Panc1 (cell line): ENCODE results near the gene FSTL5. TPM values are rescaled to one million over a fixed set of nuclear protein-coding genes. Genes with fewer than 3 reads are reported as not detected.

Source experiments
- ATAC-seq: fragments of 200-7000 bp; cut with Tn5 transposase; 2 replicates; pipeline ENCODE4 v1.9.1; 2020; ENCODE audit warnings: mild to moderate bottlenecking, moderate library complexity
- BruUV-seq: library from RNA; stranded (reverse); fragments of 400-500 nt; replicated peaks from 2 replicates; lab custom pipeline; 2021; lab: Mats Ljungman, UMichigan
- CTCF ChIA-PET: fragments of 300-600 bp; sonication (Branson Sonifier 250); formaldehyde crosslinking; loops from one replicate; lab custom pipeline; 2022; ENCODE audit warnings: antibody characterized with exemption; lab: Charles Lee
- POLR2A ChIA-PET: fragments of 300-600 bp; sonication (Branson Sonifier 250); formaldehyde crosslinking; loops from one replicate; lab custom pipeline; 2022; ENCODE audit warnings: antibody characterized with exemption; lab: Charles Lee
- DNase-seq: peaks from one replicate; pipeline ENCODE4 v3.0.0-alpha.2; 2010; ENCODE audit warnings: low read depth, low spot score
- H3K27ac ChIP-seq: 2 replicates; pipeline ENCODE4 v1.5.1; 2011; ENCODE audit warnings: mild to moderate bottlenecking, low read length, inconsistent platforms
- H3K27me3 ChIP-seq: fragments of 200-500 bp; sonication (Bioruptor generic); 2 replicates; pipeline ENCODE4 v1.6.0; 2014; ENCODE audit warnings: low read length, inconsistent platforms; ENCODE audit not compliant: control insufficient read depth, insufficient read depth
- H3K36me3 ChIP-seq: fragments of 200-500 bp; sonication (Bioruptor generic); 2 replicates; pipeline ENCODE4 v1.5.1; 2014; ENCODE audit warnings: inconsistent platforms, mild to moderate bottlenecking, low read length, moderate library complexity; ENCODE audit not compliant: control insufficient read depth, insufficient read depth
- H3K4me1 ChIP-seq: 2 replicates; pipeline ENCODE4 v1.5.1; 2011; ENCODE audit warnings: inconsistent platforms, mild to moderate bottlenecking, low read length, moderate library complexity; ENCODE audit not compliant: control insufficient read depth, insufficient read depth
- H3K4me3 ChIP-seq, 2 experiments: 2 replicates each; pipeline ENCODE4 v1.5.1; 2011 to 2012; ENCODE audit warnings: low read depth in 2 of 2, low read length in 2 of 2, mild to moderate bottlenecking in 2 of 2, inconsistent platforms in 1 of 2, moderate library complexity in 1 of 2
- H3K9me3 ChIP-seq: fragments of 200-500 bp; sonication (Bioruptor generic); 2 replicates; pipeline ENCODE4 v1.5.1; 2014; ENCODE audit warnings: low read depth, mild to moderate bottlenecking, inconsistent platforms, low read length, moderate library complexity; ENCODE audit not compliant: control insufficient read depth, insufficient read depth
- POLR2AphosphoS5 ChIP-seq: IDR thresholded peaks from 2 replicates; pipeline ENCODE4 v1.6.1; 2012; ENCODE audit warnings: mild to moderate bottlenecking, low read depth, low read length, moderate library complexity
- SIN3A ChIP-seq: IDR thresholded peaks from 2 replicates; pipeline ENCODE4 v1.6.1; 2012; ENCODE audit warnings: low read depth, mild to moderate bottlenecking, low read length, moderate library complexity, borderline replicate concordance; ENCODE audit not compliant: insufficient read depth
- TCF7L2 ChIP-seq: IDR thresholded peaks from 2 replicates; pipeline ENCODE4 v1.6.1; 2011; ENCODE audit warnings: mild to moderate bottlenecking, low read depth, low read length, inconsistent platforms
- in situ Hi-C: cut with HindIII; loops from 2 replicates; pipeline ENCODE4 v1.10.0; 2016; ENCODE audit warnings: low sequenced_read_pairs, low pct_unique_long_range_greater_than_20kb
- intact Hi-C: fragments of 100-400 bp; cut with micrococcal nuclease; formaldehyde crosslinking; loops from one replicate; pipeline ENCODE4 v1.10.0; 2022; ENCODE audit not compliant: unreplicated experiment
- total RNA-seq: library from RNA; stranded (reverse); gene quantifications from one replicate; pipeline ENCODE4 v1.2.1, GENCODE V29; 2021; ENCODE audit not compliant: unreplicated experiment
- TF ChIP-seq, protein P1 (sequence below), 2 experiments: IDR thresholded peaks; 2 replicates each; pipeline ENCODE4 v1.6.1; 2011 to 2012; ENCODE audit warnings: low read depth in 2 of 2, control low read depth in 1 of 2, low read length in 1 of 2, mild to moderate bottlenecking in 1 of 2, moderate library complexity in 1 of 2; ENCODE audit not compliant: insufficient read depth in 1 of 2
- TF ChIP-seq, protein P2 (sequence below): fragments of 450-650 bp; IDR thresholded peaks from 2 replicates; pipeline ENCODE4 v1.5.1; 2017; ENCODE audit warnings: mild to moderate bottlenecking

Gene FSTL5
- total RNA-seq, 1 experiment from 2014 or later = 0.67 TPM

DNA sequence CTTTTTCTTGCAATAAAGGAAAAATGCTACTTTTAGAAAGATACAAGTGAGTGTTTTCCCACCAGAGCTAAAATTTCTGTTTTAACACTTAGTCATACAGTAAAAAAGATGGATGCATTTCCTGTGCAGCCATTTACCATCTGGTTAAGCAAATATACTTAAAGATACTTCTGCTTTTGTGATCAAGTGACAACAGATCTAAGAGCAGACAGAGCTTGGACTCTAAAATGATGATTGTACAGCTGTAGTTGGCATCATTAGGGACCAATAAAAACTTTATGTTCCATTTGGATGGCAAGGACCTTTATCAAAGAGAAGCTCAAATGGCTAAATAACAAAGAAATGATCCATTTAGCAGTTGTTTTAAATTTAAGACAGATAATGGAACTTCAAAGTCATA is 270.8 kb downstream of the FSTL5 start:
- Histone ChIP-seq H3K36me3 (no peaks in the 10 kb centered on the region), H3K4me3 (no peak overlapping the region), H3K27ac (no peak overlapping the region), H3K27me3 (no peaks in the 10 kb centered on the region), H3K9me3 (no peaks in the 10 kb centered on the region), H3K4me1 (no peaks in the 10 kb centered on the region)
- ATAC-seq = no peak
- BruUV-seq = no TSS peak
- ChIA-PET CTCF (no interaction called here), POLR2A (no interaction called here)
- TF ChIP-seq, protein P1, sequence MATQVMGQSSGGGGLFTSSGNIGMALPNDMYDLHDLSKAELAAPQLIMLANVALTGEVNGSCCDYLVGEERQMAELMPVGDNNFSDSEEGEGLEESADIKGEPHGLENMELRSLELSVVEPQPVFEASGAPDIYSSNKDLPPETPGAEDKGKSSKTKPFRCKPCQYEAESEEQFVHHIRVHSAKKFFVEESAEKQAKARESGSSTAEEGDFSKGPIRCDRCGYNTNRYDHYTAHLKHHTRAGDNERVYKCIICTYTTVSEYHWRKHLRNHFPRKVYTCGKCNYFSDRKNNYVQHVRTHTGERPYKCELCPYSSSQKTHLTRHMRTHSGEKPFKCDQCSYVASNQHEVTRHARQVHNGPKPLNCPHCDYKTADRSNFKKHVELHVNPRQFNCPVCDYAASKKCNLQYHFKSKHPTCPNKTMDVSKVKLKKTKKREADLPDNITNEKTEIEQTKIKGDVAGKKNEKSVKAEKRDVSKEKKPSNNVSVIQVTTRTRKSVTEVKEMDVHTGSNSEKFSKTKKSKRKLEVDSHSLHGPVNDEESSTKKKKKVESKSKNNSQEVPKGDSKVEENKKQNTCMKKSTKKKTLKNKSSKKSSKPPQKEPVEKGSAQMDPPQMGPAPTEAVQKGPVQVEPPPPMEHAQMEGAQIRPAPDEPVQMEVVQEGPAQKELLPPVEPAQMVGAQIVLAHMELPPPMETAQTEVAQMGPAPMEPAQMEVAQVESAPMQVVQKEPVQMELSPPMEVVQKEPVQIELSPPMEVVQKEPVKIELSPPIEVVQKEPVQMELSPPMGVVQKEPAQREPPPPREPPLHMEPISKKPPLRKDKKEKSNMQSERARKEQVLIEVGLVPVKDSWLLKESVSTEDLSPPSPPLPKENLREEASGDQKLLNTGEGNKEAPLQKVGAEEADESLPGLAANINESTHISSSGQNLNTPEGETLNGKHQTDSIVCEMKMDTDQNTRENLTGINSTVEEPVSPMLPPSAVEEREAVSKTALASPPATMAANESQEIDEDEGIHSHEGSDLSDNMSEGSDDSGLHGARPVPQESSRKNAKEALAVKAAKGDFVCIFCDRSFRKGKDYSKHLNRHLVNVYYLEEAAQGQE (IDR thresholded peaks at IDR 0.05; ENCODE audit: insufficient read depth in 1 of 2, low read depth in 2 of 2, low read length in 1 of 2) = no peak
- no peak for TF ChIP-seq SIN3A
- TF ChIP-seq, protein P2, sequence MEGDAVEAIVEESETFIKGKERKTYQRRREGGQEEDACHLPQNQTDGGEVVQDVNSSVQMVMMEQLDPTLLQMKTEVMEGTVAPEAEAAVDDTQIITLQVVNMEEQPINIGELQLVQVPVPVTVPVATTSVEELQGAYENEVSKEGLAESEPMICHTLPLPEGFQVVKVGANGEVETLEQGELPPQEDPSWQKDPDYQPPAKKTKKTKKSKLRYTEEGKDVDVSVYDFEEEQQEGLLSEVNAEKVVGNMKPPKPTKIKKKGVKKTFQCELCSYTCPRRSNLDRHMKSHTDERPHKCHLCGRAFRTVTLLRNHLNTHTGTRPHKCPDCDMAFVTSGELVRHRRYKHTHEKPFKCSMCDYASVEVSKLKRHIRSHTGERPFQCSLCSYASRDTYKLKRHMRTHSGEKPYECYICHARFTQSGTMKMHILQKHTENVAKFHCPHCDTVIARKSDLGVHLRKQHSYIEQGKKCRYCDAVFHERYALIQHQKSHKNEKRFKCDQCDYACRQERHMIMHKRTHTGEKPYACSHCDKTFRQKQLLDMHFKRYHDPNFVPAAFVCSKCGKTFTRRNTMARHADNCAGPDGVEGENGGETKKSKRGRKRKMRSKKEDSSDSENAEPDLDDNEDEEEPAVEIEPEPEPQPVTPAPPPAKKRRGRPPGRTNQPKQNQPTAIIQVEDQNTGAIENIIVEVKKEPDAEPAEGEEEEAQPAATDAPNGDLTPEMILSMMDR = no peak
- no peak for TF ChIP-seq POLR2AphosphoS5
- no peak for TF ChIP-seq TCF7L2
- in situ Hi-C loops = no loop called here
- DNase-seq = no peak
- intact Hi-C loops = no loop called here

DNA sequence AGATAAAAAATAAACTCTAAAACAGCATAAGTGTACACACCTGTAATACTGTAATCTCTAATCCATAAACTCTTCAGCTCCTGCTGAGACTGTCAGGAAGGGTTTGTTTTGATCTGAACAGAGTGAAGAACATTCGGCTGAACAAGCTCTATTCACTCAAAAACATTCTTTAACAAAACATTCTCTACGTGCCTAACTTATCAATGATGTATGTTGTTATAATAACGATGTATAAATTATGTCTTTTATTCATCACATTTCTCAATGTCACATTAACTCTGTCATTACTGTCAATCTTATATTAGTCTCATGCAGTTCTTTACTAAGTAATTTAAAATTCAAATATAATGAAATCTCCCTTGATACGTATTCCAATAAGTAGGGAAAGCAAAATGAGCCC is 280.6 kb downstream of the FSTL5 start:
- Histone ChIP-seq H3K36me3 (no peaks in the 10 kb centered on the region), H3K9me3 (no peaks in the 10 kb centered on the region), H3K27ac (no peak overlapping the region), H3K27me3 (no peaks in the 10 kb centered on the region), H3K4me3 (no peak overlapping the region), H3K4me1 (no peaks in the 10 kb centered on the region)
- intact Hi-C loops = no loop called here
- ChIA-PET CTCF (no interaction called here), POLR2A (no interaction called here)
- in situ Hi-C loops = no loop called here
- DNase-seq (no peak), ATAC-seq (no peak)
- TF ChIP-seq, protein P1 (IDR thresholded peaks at IDR 0.05; ENCODE audit: insufficient read depth in 1 of 2, low read depth in 2 of 2, low read length in 1 of 2) = no peak
- no peak for TF ChIP-seq TCF7L2
- TF ChIP-seq, protein P2 = no peak
- no peak for TF ChIP-seq SIN3A
- TF ChIP-seq POLR2AphosphoS5 = no peak
- no TSS peak for BruUV-seq
